ENCODE data around the gene RAP1A.

DNA sequence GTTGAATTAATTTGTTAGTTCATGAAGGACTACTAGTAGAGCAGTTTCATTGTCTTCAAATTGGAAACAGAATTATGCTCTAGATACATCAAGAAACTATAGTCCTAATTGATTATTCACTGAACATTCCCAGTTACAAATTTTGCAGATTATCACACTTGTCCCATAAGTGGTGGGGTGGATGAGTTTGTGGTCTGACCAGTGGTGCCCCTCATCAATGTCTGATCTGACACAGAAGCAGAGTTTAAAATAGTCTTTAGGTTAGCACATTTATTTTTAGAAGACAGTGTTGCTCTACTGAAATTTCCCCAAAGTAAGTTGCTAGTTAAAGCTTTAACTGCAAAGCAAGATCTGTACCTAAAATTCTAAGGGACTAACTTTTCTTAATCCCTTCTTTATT is 76.7 kb downstream of the RAP1A start:
- TF ChIP-seq CTCF (IDR thresholded peaks at IDR 0.05) (no peak), POLR2A (IDR thresholded peaks at IDR 0.05) (no peak)
